Adrenal gland (tissue), 12 donors: ENCODE data around the gene LCN12. TPM values are rescaled to one million over a fixed set of nuclear protein-coding genes. Genes with fewer than 3 reads are reported as not detected.
A peak's percentile ranks its signal among the peaks of the same experiment; 100 is the strongest.

Source experiments
- DNase-seq, 7 donors: peaks; one replicate each; pipeline ENCODE4 v3.0.0-alpha.2; 2019 to 2020
- H3K27ac ChIP-seq, 5 donors: fragments of 200-600 bp; sonication (generic) in 4 of 5; 1 replicate in 3 of 5; 2 replicates in 2 of 5; pipeline versions ENCODE4 v1.5.1 to v1.8.0; 2016 to 2020; ENCODE audit warnings: mild to moderate bottlenecking in 1 of 5
- H3K27me3 ChIP-seq: fragments of 200-600 bp; 2 replicates; pipeline ENCODE4 v1.8.0; 2021
- H3K36me3 ChIP-seq, 2 donors: fragments of 200-600 bp; replicated peaks in 1 of 2; 1 replicate in 1 of 2; 2 replicates in 1 of 2; pipeline versions ENCODE4 v1.5.1 to v1.8.0; 2018 to 2022
- H3K4me1 ChIP-seq, 2 donors: fragments of 200-600 bp; replicated peaks in 1 of 2; 1 replicate in 1 of 2; 2 replicates in 1 of 2; pipeline versions ENCODE4 v1.5.1 to v1.8.0; 2018 to 2021
- H3K4me3 ChIP-seq, 4 donors: fragments of 200-600 bp; sonication (generic) in 3 of 4; one replicate each; pipeline ENCODE4 v1.5.1; 2016 to 2018
- H3K9me3 ChIP-seq, 3 donors: fragments of 200-600 bp; sonication (generic) in 1 of 3; replicated peaks in 1 of 3; 1 replicate in 2 of 3; 2 replicates in 1 of 3; pipeline versions ENCODE4 v1.5.1 to v1.8.0; 2016 to 2021
- POLR2A ChIP-seq, 2 donors: fragments of 450-650 bp; IDR thresholded peaks; one replicate each; pipeline ENCODE4 v1.6.1; 2017; ENCODE audit warnings: antibody characterized with exemption in 2 of 2, mild to moderate bottlenecking in 2 of 2, moderate library complexity in 1 of 2
- WGBS, 4 donors: extraction: QIAGEN DNeasy Blood & Tissue Kit in 2 of 4; methylation state at CpG; one replicate each; pipeline versions ENCODE4 v1.1.5 to v1.1.7; 2013 to 2017; 5-methylcytosine and 5-hydroxymethylcytosine counted together
- intact Hi-C, 2 donors: fragments of 100-400 bp; cut with DNase I; formaldehyde crosslinking; loops; one replicate each; pipeline versions ENCODE4 v1.14.1 to v1.15.0; 2022 to 2023
- polyA plus RNA-seq, 3 donors: library from polyadenylated mRNA; stranded (reverse); fragments of 200-250 nt in 2 of 3; fragments of 350-450 nt in 1 of 3; fragmentation: Illumina TruSeq in 1 of 3; extraction: RNeasy Lipid Tissue Mini Kit (QIAGEN cat#74804) in 1 of 3; gene quantifications; one replicate each; pipeline ENCODE4 v1.2.3, GENCODE V29; 2013 to 2014
- total RNA-seq, 9 donors: library from RNA; depleted of rRNA in 4 of 9; stranded (reverse); fragments of >200 nt in 4 of 9; fragments of 120-200 nt in 1 of 9; fragmentation: NEBNext Ultra II Directional in 1 of 9; extraction: Animal tissue kit (Norgen Biotek cat#: 25700) in 1 of 9; gene quantifications; one replicate each; pipeline versions ENCODE4 v1.1.0 to v1.2.4, GENCODE V29; 2013 to 2023
- TF ChIP-seq, protein P1 (sequence below), 6 experiments: fragments of 450-650 bp in 4 of 6; fragments of 200-600 bp in 2 of 6; sonication (generic) in 1 of 6; IDR thresholded peaks; 1 replicate in 5 of 6; 2 replicates in 1 of 6; pipeline versions ENCODE4 v1.5.1 to v1.8.0; 2016 to 2021; ENCODE audit warnings: antibody characterized with exemption in 6 of 6, mild to moderate bottlenecking in 2 of 6, moderate library complexity in 1 of 6
- donor health status: healthy with polysubstance abuse.
- donor health status: Bipolar disorder and iron deficiency.
- donor health status: DM: yes; HTN: yes; CAD: no.
- donor health status: DM: no; HTN: no; CAD: no.
- donor health status: DM: no; HTN: no; CAD: no.
- donor health status: DM: yes; HTN: yes; CAD: no.

Gene LCN12
- total and polyA plus RNA-seq, 12 donors, result 0.75 to 31.8 (median 4.4) TPM; not detected in 1

GRCh38 chr9:136950656-136951276 is 1.3 kb upstream of the LCN12 start:
- Histone ChIP-seq H3K4me3 (peak overlapping the region in 2 of 4 donors; percentile 59 to 82), H3K4me1 (peaks cover 14 to 28% of the 10 kb centered on the region in 2 donors), H3K27me3 (no peaks in the 10 kb centered on the region), H3K9me3 (no peaks in the 10 kb centered on the region), H3K36me3 (no peaks in the 10 kb centered on the region), H3K27ac (peak overlapping the region in 4 of 5 donors; percentile 72 to 93 (median 87))
- 27 to 72% (median 39%) methylated on average over 2 to 9 of the region's 9 CpGs for WGBS, 4 donors
- intact Hi-C loops, result loop anchor here in 1 of 2 donors (5.0 kb wide), 1 partner anchor 77 kb away; the partner anchor contains the start of gene ABCA2
- TF ChIP-seq, protein P1, sequence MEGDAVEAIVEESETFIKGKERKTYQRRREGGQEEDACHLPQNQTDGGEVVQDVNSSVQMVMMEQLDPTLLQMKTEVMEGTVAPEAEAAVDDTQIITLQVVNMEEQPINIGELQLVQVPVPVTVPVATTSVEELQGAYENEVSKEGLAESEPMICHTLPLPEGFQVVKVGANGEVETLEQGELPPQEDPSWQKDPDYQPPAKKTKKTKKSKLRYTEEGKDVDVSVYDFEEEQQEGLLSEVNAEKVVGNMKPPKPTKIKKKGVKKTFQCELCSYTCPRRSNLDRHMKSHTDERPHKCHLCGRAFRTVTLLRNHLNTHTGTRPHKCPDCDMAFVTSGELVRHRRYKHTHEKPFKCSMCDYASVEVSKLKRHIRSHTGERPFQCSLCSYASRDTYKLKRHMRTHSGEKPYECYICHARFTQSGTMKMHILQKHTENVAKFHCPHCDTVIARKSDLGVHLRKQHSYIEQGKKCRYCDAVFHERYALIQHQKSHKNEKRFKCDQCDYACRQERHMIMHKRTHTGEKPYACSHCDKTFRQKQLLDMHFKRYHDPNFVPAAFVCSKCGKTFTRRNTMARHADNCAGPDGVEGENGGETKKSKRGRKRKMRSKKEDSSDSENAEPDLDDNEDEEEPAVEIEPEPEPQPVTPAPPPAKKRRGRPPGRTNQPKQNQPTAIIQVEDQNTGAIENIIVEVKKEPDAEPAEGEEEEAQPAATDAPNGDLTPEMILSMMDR (IDR thresholded peaks at IDR 0.05), result no peak
- no peak for TF ChIP-seq POLR2A (IDR thresholded peaks at IDR 0.05)
- peak; percentile 45 to 68 (median 60) for DNase-seq

DNA sequence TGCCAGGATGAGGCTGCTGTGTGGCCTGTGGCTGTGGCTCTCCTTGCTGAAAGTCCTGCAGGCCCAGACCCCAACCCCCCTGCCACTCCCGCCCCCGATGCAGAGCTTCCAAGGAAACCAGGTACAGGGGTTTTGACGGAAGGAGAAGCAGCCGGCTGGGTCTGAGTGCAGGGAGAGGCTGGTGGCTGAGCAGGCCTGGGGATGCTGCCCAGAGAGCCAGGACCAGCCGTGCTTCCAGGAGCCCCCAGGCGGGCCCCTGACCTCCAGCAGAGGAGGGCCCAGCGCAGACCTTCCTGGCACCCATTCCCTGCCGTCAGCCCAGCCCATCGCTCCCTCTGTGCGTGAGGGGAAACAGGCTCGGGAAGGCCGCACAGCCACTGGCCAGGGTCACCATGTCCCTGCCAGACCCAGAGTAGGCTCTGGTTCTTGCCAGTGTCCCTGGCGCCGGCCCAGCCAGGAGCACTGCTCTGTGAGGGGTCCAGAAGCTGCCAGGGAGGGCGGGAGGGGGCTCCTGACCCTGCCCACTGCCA is 313 bp downstream of the LCN12 start:
- intact Hi-C loops, result loop anchor here in 1 of 2 donors (5.0 kb wide), 1 partner anchor 75 kb away; the partner anchor contains the start of gene ABCA2
- H3K4me1 ChIP-seq, result peaks cover 14 to 28% of the 10 kb centered on the region in 2 donors
- H3K9me3 ChIP-seq, result no peaks in the 10 kb centered on the region
- 27 to 57% (median 54%) methylated on average over 2 to 15 of the region's 15 CpGs for WGBS, 4 donors
- no peaks in the 10 kb centered on the region for H3K36me3 ChIP-seq
- no peaks in the 10 kb centered on the region for H3K27me3 ChIP-seq
- TF ChIP-seq POLR2A (IDR thresholded peaks at IDR 0.05), result no peak
- TF ChIP-seq, protein P1 (IDR thresholded peaks at IDR 0.05), result no peak
- peak in 4 of 7 donors; percentile 53 to 75 (median 68) for DNase-seq
- H3K27ac ChIP-seq, result peak overlapping the region in 2 of 5 donors; percentile 91 to 93
- no peak overlapping the region for H3K4me3 ChIP-seq

- Histone ChIP-seq H3K36me3 (no peaks in the 10 kb centered on the region), H3K4me3 (no peak overlapping the region), H3K27ac (peak overlapping the region in 2 of 5 donors; percentile 91 to 93), H3K9me3 (no peaks in the 10 kb centered on the region), H3K4me1 (peaks cover 14 to 28% of the 10 kb centered on the region in 2 donors), H3K27me3 (no peaks in the 10 kb centered on the region)
- no peak for TF ChIP-seq POLR2A (IDR thresholded peaks at IDR 0.05)
- TF ChIP-seq, protein P1 (IDR thresholded peaks at IDR 0.05), result no peak
- DNase-seq, result no peak
- intact Hi-C loops, result loop anchor here in 1 of 2 donors (5.0 kb wide), 1 partner anchor 74 kb away; the partner anchor contains the start of gene ABCA2
- 88 to 96% (median 90%) methylated on average over 6 to 44 of the region's 44 CpGs for WGBS, 4 donors
These were observed 1.1 kb downstream of the LCN12 start for GRCh38 chr9:136952876-136953770.
